Measurements from ENCODE around the gene QPCTL. TPM values are rescaled to one million over a fixed set of nuclear protein-coding genes. Genes with fewer than 3 reads are reported as not detected.
"Not testable (repeated sequence)": the region's sequence is repeated elsewhere in the genome, so short reads cannot be mapped to it uniquely, and the experiment has no call there.

Gene QPCTL
- total and polyA plus RNA-seq, 2 donors = 2.4 to 7.0 TPM

- H3K4me3 ChIP-seq (ENCODE audit: low read depth, low read length); H3K4me1 ChIP-seq (ENCODE audit: insufficient read depth); DNase-seq (ENCODE audit: extremely low spot score); H3K27ac ChIP-seq (ENCODE audit: low read depth); H3K36me3 ChIP-seq (ENCODE audit: insufficient read depth): not testable (repeated sequence)
- whole genome bisulfite sequencing = 89% methylated on average over 10 of the region's 10 CpGs
Observed at GRCh38 chr19:45751483-45751882, 59.0 kb downstream of the QPCTL start.

- Histone ChIP-seq H3K4me1 (ENCODE audit: insufficient read depth) (no peaks in the 10 kb centered on the region), H3K4me3 (ENCODE audit: low read depth, low read length) (no peak overlapping the region), H3K36me3 (ENCODE audit: insufficient read depth) (no peaks in the 10 kb centered on the region), H3K27ac (ENCODE audit: low read depth) (no peak overlapping the region)
- 93% methylated on average over 12 of the region's 12 CpGs for WGBS
- no peak for DNase-seq (ENCODE audit: extremely low spot score)
Observed at GRCh38 chr19:45752639-45753038, 60.2 kb downstream of the QPCTL start.

GRCh38 chr19:45753548-45753947, 61.1 kb downstream of the QPCTL start:
- Histone ChIP-seq H3K36me3 (ENCODE audit: insufficient read depth) (no peaks in the 10 kb centered on the region), H3K4me1 (ENCODE audit: insufficient read depth) (no peaks in the 10 kb centered on the region), H3K4me3 (ENCODE audit: low read depth, low read length) (no peak overlapping the region), H3K27ac (ENCODE audit: low read depth) (no peak overlapping the region)
- WGBS = 60% methylated on average over 6 of the region's 6 CpGs
- DNase-seq (ENCODE audit: extremely low spot score) = no peak

Small RNA genes lying within 50 kb of the gene (small RNA-seq; reads per million reads assigned to genes)
- gene MIR642A (not detected), gene RN7SL836P (not detected)

Other genes starting within 250 kb of the QPCTL start
- gene FOSB, start 224.7 kb upstream of the QPCTL start, total RNA-seq = 10.4 TPM
- 128 TPM for gene FOSB, start 224.7 kb upstream of the QPCTL start, polyA plus RNA-seq
- gene RTN2, start 195.6 kb upstream of the QPCTL start, total RNA-seq = 6.0 TPM
- 34.9 TPM for gene RTN2, start 195.6 kb upstream of the QPCTL start, polyA plus RNA-seq
- 0.53 TPM for gene PPM1N, start 194.2 kb upstream of the QPCTL start, total RNA-seq
- 5.3 TPM for gene PPM1N, start 194.2 kb upstream of the QPCTL start, polyA plus RNA-seq
- gene VASP, start 185.2 kb upstream of the QPCTL start, total RNA-seq = 42.6 TPM
- 174 TPM for gene VASP, start 185.2 kb upstream of the QPCTL start, polyA plus RNA-seq
- 3.4 TPM for gene OPA3, start 107.9 kb upstream of the QPCTL start, total RNA-seq
- gene OPA3, start 107.9 kb upstream of the QPCTL start, polyA plus RNA-seq = 10.2 TPM
- 0.32 TPM for gene GPR4, start 90.5 kb upstream of the QPCTL start, total RNA-seq
- gene GPR4, start 90.5 kb upstream of the QPCTL start, polyA plus RNA-seq = 3.7 TPM
- 16.9 TPM for gene EML2, start 53.3 kb upstream of the QPCTL start, total RNA-seq
- 41.2 TPM for gene EML2, start 53.3 kb upstream of the QPCTL start, polyA plus RNA-seq
- gene GIPR, start 24.4 kb upstream of the QPCTL start, total RNA-seq = 0.26 TPM
- 0.70 TPM for gene GIPR, start 24.4 kb upstream of the QPCTL start, polyA plus RNA-seq
- gene SNRPD2, start 713 bp upstream of the QPCTL start, total RNA-seq = 177 TPM
- 340 TPM for gene SNRPD2, start 713 bp upstream of the QPCTL start, polyA plus RNA-seq
- 4.3 TPM for gene FBXO46, start 38.2 kb downstream of the QPCTL start, total RNA-seq
- 11.0 TPM for gene FBXO46, start 38.2 kb downstream of the QPCTL start, polyA plus RNA-seq
- not detected for gene MEIOSIN, start 40.8 kb downstream of the QPCTL start, total RNA-seq
- gene MEIOSIN, start 40.8 kb downstream of the QPCTL start, polyA plus RNA-seq = not detected
- gene SIX5, start 76.6 kb downstream of the QPCTL start, total RNA-seq = 10.4 TPM
- 51.1 TPM for gene SIX5, start 76.6 kb downstream of the QPCTL start, polyA plus RNA-seq
- 49.4 TPM for gene DMPK, start 89.8 kb downstream of the QPCTL start, total RNA-seq
- 223 TPM for gene DMPK, start 89.8 kb downstream of the QPCTL start, polyA plus RNA-seq
- gene DMWD, start 100.2 kb downstream of the QPCTL start, total RNA-seq = 24.7 TPM
- 43.7 TPM for gene DMWD, start 100.2 kb downstream of the QPCTL start, polyA plus RNA-seq
- gene RSPH6A, start 122.6 kb downstream of the QPCTL start, total RNA-seq = not detected
- not detected for gene RSPH6A, start 122.6 kb downstream of the QPCTL start, polyA plus RNA-seq
- 22.5 TPM for gene SYMPK, start 170.5 kb downstream of the QPCTL start, total RNA-seq
- 38.9 TPM for gene SYMPK, start 170.5 kb downstream of the QPCTL start, polyA plus RNA-seq
- gene FOXA3, start 171.7 kb downstream of the QPCTL start, total RNA-seq = not detected
- 0.11 TPM for gene FOXA3, start 171.7 kb downstream of the QPCTL start, polyA plus RNA-seq
- gene IRF2BP1, start 193.5 kb downstream of the QPCTL start, total RNA-seq = 18.2 TPM
- gene IRF2BP1, start 193.5 kb downstream of the QPCTL start, polyA plus RNA-seq = 30.2 TPM
- 1.3 TPM for gene MYPOP, start 209.9 kb downstream of the QPCTL start, total RNA-seq
- gene MYPOP, start 209.9 kb downstream of the QPCTL start, polyA plus RNA-seq = 8.2 TPM
- not detected for gene NANOS2, start 222.1 kb downstream of the QPCTL start, total RNA-seq
- gene NANOS2, start 222.1 kb downstream of the QPCTL start, polyA plus RNA-seq = not detected